ENCODE data around the gene ESRP2. TPM values are rescaled to one million over a fixed set of nuclear protein-coding genes. Genes with fewer than 3 reads are reported as not detected.

Gene ESRP2
- total RNA-seq, 1 experiment from 2014 or later = 27.0 TPM

DNA sequence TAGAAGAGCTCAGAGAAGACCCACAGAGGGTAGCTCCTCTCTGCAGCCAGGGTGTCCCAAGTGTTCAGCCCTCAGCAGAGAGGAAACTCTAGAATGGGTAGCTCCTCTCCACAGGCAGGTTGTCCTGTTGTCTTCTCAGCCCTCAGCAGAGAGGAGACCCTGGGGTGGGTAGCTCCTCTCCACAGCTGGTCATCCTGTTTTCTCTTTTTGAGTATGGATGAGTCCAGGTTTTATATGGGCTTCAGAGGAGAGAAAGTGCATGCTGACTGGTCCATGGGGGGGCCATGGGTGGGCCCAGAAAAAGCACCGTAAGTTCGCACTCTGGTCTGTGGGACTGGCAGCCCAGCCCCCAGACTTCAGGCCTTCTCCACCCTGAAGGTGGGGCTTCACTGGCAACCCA, 48.4 kb downstream of the ESRP2 start:
- H3K4me1 ChIP-seq (ENCODE audit: control insufficient read depth, insufficient read depth, low read length) = no peaks in the 10 kb centered on the region
- H3K9me3 ChIP-seq (ENCODE audit: control insufficient read depth, insufficient read depth, low read depth, low read length) = no peaks in the 10 kb centered on the region
- ATAC-seq (no peak), DNase-seq (ENCODE audit: low read depth, low spot score) (no peak)
- BruUV-seq (replicated peaks) = no TSS peak
- intact Hi-C loops (cut with micrococcal nuclease; ENCODE audit: unreplicated experiment) = no loop called here
- ChIA-PET POLR2A (no interaction called here), CTCF (interaction anchor here (0.6 kb wide), 2 partner anchors 147 to 625 kb away, joined by 3 to 4 read pairs; partner anchors contain the start of gene CTCF)
- in situ Hi-C loops (cut with HindIII; ENCODE audit: low pct_unique_long_range_greater_than_20kb, low sequenced_read_pairs) = no loop called here
- no peak overlapping the region for H3K27ac ChIP-seq (ENCODE audit: low read length)
- TF ChIP-seq, protein P1, sequence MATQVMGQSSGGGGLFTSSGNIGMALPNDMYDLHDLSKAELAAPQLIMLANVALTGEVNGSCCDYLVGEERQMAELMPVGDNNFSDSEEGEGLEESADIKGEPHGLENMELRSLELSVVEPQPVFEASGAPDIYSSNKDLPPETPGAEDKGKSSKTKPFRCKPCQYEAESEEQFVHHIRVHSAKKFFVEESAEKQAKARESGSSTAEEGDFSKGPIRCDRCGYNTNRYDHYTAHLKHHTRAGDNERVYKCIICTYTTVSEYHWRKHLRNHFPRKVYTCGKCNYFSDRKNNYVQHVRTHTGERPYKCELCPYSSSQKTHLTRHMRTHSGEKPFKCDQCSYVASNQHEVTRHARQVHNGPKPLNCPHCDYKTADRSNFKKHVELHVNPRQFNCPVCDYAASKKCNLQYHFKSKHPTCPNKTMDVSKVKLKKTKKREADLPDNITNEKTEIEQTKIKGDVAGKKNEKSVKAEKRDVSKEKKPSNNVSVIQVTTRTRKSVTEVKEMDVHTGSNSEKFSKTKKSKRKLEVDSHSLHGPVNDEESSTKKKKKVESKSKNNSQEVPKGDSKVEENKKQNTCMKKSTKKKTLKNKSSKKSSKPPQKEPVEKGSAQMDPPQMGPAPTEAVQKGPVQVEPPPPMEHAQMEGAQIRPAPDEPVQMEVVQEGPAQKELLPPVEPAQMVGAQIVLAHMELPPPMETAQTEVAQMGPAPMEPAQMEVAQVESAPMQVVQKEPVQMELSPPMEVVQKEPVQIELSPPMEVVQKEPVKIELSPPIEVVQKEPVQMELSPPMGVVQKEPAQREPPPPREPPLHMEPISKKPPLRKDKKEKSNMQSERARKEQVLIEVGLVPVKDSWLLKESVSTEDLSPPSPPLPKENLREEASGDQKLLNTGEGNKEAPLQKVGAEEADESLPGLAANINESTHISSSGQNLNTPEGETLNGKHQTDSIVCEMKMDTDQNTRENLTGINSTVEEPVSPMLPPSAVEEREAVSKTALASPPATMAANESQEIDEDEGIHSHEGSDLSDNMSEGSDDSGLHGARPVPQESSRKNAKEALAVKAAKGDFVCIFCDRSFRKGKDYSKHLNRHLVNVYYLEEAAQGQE (IDR thresholded peaks at IDR 0.05; ENCODE audit: insufficient read depth in 1 of 2, low read depth in 2 of 2, low read length in 1 of 2) = no peak
- TF ChIP-seq, protein P2, sequence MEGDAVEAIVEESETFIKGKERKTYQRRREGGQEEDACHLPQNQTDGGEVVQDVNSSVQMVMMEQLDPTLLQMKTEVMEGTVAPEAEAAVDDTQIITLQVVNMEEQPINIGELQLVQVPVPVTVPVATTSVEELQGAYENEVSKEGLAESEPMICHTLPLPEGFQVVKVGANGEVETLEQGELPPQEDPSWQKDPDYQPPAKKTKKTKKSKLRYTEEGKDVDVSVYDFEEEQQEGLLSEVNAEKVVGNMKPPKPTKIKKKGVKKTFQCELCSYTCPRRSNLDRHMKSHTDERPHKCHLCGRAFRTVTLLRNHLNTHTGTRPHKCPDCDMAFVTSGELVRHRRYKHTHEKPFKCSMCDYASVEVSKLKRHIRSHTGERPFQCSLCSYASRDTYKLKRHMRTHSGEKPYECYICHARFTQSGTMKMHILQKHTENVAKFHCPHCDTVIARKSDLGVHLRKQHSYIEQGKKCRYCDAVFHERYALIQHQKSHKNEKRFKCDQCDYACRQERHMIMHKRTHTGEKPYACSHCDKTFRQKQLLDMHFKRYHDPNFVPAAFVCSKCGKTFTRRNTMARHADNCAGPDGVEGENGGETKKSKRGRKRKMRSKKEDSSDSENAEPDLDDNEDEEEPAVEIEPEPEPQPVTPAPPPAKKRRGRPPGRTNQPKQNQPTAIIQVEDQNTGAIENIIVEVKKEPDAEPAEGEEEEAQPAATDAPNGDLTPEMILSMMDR (IDR thresholded peaks at IDR 0.05) = no peak
- H3K36me3 ChIP-seq (ENCODE audit: control insufficient read depth, insufficient read depth, low read length) = peaks cover 2% of the 10 kb centered on the region; the same call in 1 of the 2 replicates
- H3K4me3 ChIP-seq (ENCODE audit: low read depth in 2 of 2, low read length in 2 of 2) = no peak overlapping the region
- H3K27me3 ChIP-seq (ENCODE audit: control insufficient read depth, insufficient read depth, low read length) = no peaks in the 10 kb centered on the region

DNA sequence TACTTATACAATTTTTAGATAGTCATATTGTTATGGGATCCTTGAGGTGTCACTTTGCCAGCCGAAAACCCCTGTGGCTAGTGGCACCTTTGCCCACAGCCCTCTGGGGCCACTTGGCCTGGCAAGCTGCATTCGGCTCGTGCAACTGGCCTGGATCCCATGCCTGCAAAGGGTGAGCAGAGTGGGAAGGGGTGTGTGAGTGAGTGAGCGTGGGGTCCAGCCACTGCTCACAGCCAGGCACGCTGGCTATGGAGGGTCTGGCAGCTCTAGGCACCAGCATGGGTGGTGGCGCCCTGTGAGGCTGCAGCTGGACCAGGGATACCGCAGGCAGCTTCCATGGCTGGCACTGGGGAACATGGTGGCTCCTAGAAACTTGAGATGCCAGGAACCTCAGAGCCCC, 49.0 kb downstream of the ESRP2 start:
- TF ChIP-seq, protein P2 (IDR thresholded peaks at IDR 0.05) = no peak
- TF ChIP-seq POLR2AphosphoS5 (IDR thresholded peaks at IDR 0.05; ENCODE audit: low read depth, low read length) (no peak), TCF7L2 (IDR thresholded peaks at IDR 0.05; ENCODE audit: low read depth, low read length) (no peak), SIN3A (IDR thresholded peaks at IDR 0.05; ENCODE audit: borderline replicate concordance, insufficient read depth, low read depth, low read length) (no peak)
- TF ChIP-seq, protein P1 (IDR thresholded peaks at IDR 0.05; ENCODE audit: insufficient read depth in 1 of 2, low read depth in 2 of 2, low read length in 1 of 2) = no peak
- Histone ChIP-seq H3K9me3 (ENCODE audit: control insufficient read depth, insufficient read depth, low read depth, low read length) (no peaks in the 10 kb centered on the region), H3K4me1 (ENCODE audit: control insufficient read depth, insufficient read depth, low read length) (no peaks in the 10 kb centered on the region), H3K27ac (ENCODE audit: low read length) (no peak overlapping the region), H3K4me3 (ENCODE audit: low read depth in 2 of 2, low read length in 2 of 2) (no peak overlapping the region), H3K27me3 (ENCODE audit: control insufficient read depth, insufficient read depth, low read length) (no peaks in the 10 kb centered on the region), H3K36me3 (ENCODE audit: control insufficient read depth, insufficient read depth, low read length) (peaks cover 2% of the 10 kb centered on the region; the same call in 1 of the 2 replicates)
- in situ Hi-C loops (cut with HindIII; ENCODE audit: low pct_unique_long_range_greater_than_20kb, low sequenced_read_pairs) (no loop called here), intact Hi-C loops (cut with micrococcal nuclease; ENCODE audit: unreplicated experiment) (no loop called here)
- CTCF ChIA-PET = no interaction called here
- BruUV-seq (replicated peaks) = no TSS peak
- DNase-seq (ENCODE audit: low read depth, low spot score) (no peak), ATAC-seq (no peak)
- POLR2A ChIA-PET = no interaction called here
